Measurements from ENCODE around the gene TRIO. TPM values are rescaled to one million over a fixed set of nuclear protein-coding genes. Genes with fewer than 3 reads are reported as not detected.

TRIO gene
- polyA plus RNA-seq, 1 of the 3 experiments (the other 2 are of a cell fraction): 229 TPM

GRCh38 chr5:14449052-14449661 lies 306.0 kb downstream of the TRIO start:
- ChIA-PET CTCF (interaction anchor here (1.0 to 1.5 kb wide), 8 partner anchors 15 to 200 kb away, joined by 3 to 7 read pairs (median 4); no protein-coding TSS in a partner anchor), POLR2A (no interaction called here)
- peak overlapping the region; percentile 98 to 100 for H3K27ac ChIP-seq (ENCODE audit: low read depth in 2 of 2, low read length in 1 of 2)
- H3K9me3 ChIP-seq: no peaks in the 10 kb centered on the region
- DNase-seq: peak; percentile 60
- H3K36me3 ChIP-seq (replicated peaks in 1 of 2; ENCODE audit: control insufficient read depth in 1 of 2, insufficient read depth in 2 of 2, low read length in 1 of 2): peaks cover 45 to 56% of the 10 kb centered on the region in 2 experiments
- peaks cover 93% of the 10 kb centered on the region for H3K79me2 ChIP-seq (ENCODE audit: insufficient read depth)
- H3K4me3 ChIP-seq (ENCODE audit: low read depth in 2 of 2, low read length in 1 of 2): peak overlapping the region; percentile 10 to 25; a peak in 2 of 4 replicates
- peaks cover 17% of the 10 kb centered on the region for H4K20me1 ChIP-seq (ENCODE audit: insufficient read depth)
- peaks cover 92 to 98% of the 10 kb centered on the region in 2 experiments for H3K4me1 ChIP-seq (ENCODE audit: control insufficient read depth in 1 of 2, insufficient read depth in 2 of 2, low read depth in 1 of 2, low read length in 1 of 2)
- no peak overlapping the region for H2AFZ ChIP-seq (ENCODE audit: low read depth)
- WGBS (ENCODE audit: low lambda C conversion rate): 15% methylated on average over 13 of the region's 16 CpGs
- peak overlapping the region; percentile 80 for H3K9ac ChIP-seq
- peak overlapping the region; percentile 58 for H3K4me2 ChIP-seq
- H3K27me3 ChIP-seq (ENCODE audit: insufficient read depth): no peaks in the 10 kb centered on the region
- H3K9me2 ChIP-seq: no peaks in the 10 kb centered on the region
- peaks cover 84% of the 10 kb centered on the region for H3F3A ChIP-seq (replicated peaks; ENCODE audit: insufficient read depth)
- peak; percentile 87; the same call in 1 of the 2 replicates for TF ChIP-seq SIN3A (IDR thresholded peaks at IDR 0.05; ENCODE audit: borderline replicate concordance, low read depth, low read length)
- 0 out of 2 replicates have a peak, but pooled peaks have one; percentile 14 for TF ChIP-seq GABPA (IDR thresholded peaks at IDR 0.05; ENCODE audit: low read depth)
- TF ChIP-seq USF2 (IDR thresholded peaks at IDR 0.05; ENCODE audit: borderline replicate concordance, low read depth, low read length): 0 out of 2 replicates have a peak, but pooled peaks have one; percentile 15
- no peak for TF ChIP-seq FOXJ3 (CRISPR knock-in tag; IDR thresholded peaks at IDR 0.05)
- TF ChIP-seq REST (IDR thresholded peaks at IDR 0.05; ENCODE audit: low read depth, low read length): peak; percentile 27; the same call in 1 of the 2 replicates
- TF ChIP-seq PBX3 (IDR thresholded peaks at IDR 0.05): peak; percentile 80
- no peak for TF ChIP-seq RAD21 (IDR thresholded peaks at IDR 0.05; ENCODE audit: low read length)
- no peak for TF ChIP-seq IRF3 (IDR thresholded peaks at IDR 0.05; ENCODE audit: low read depth, low read length)
- peak; percentile 79 for TF ChIP-seq POLR2AphosphoS5 (IDR thresholded peaks at IDR 0.05; ENCODE audit: low read depth, low read length)
- TF ChIP-seq EP300 (IDR thresholded peaks at IDR 0.05; ENCODE audit: borderline replicate concordance in 1 of 2, low read depth in 1 of 2, low read length in 1 of 2): peak in 1 of 2 experiments; percentile 61; a peak in 2 of 4 replicates
- no peak for TF ChIP-seq TAF1 (IDR thresholded peaks at IDR 0.05; ENCODE audit: borderline replicate concordance, low read depth, low read length)
- TF ChIP-seq TCF12 (IDR thresholded peaks at IDR 0.05): peak; percentile 86
- TF ChIP-seq FOXM1 (IDR thresholded peaks at IDR 0.05; ENCODE audit: low read depth): no peak; the same call in 1 of the 2 replicates
- no peak for TF ChIP-seq SMC3 (IDR thresholded peaks at IDR 0.05; ENCODE audit: low read depth, low read length)
- TF ChIP-seq FOSL2 (IDR thresholded peaks at IDR 0.05; ENCODE audit: borderline replicate concordance, low read depth): peak; percentile 62
- no peak for TF ChIP-seq NRF1 (IDR thresholded peaks at IDR 0.05; ENCODE audit: low read depth, low read length)
- TF ChIP-seq RFX5 (IDR thresholded peaks at IDR 0.05; ENCODE audit: low read length): no peak
- TF ChIP-seq GATA2 (CRISPR knock-in tag; IDR thresholded peaks at IDR 0.05): peak; percentile 40; the same call in 1 of the 2 replicates
- TF ChIP-seq ELF1 (IDR thresholded peaks at IDR 0.05): no peak
- TF ChIP-seq CTCF (IDR thresholded peaks at IDR 0.05): no peak
- peak; percentile 90 for TF ChIP-seq MXI1 (IDR thresholded peaks at IDR 0.05; ENCODE audit: low read depth, low read length)
- TF ChIP-seq MAX (IDR thresholded peaks at IDR 0.05; ENCODE audit: low read depth): peak; percentile 99
- TF ChIP-seq USF1 (IDR thresholded peaks at IDR 0.05; ENCODE audit: borderline replicate concordance, low read depth): peak; percentile 76; the same call in 1 of the 2 replicates
